Measurements from ENCODE around the gene RAD52.

The RAD52 gene

GRCh38 chr12:949453-950191, at the start of gene RAD52:
TSS of gene RAD52 (minus strand) at chr12:949694. CDS start at chr12:933058, 16,636 bp downstream.
- DNase-seq, result peak; percentile 99

GRCh38 chr12:998020-998874, 48.8 kb upstream of the RAD52 start:
- DNase-seq, result no peak

- DNase-seq, result no peak
These were observed 48.0 kb upstream of the RAD52 start for GRCh38 chr12:997505-997904.

GRCh38 chr12:996881-997280, 47.4 kb upstream of the RAD52 start:
- no peak for DNase-seq

GRCh38 chr12:992647-993046, 43.2 kb upstream of the RAD52 start:
- no peak for DNase-seq

- DNase-seq, result peak; percentile 17
These were observed 42.1 kb upstream of the RAD52 start for GRCh38 chr12:991350-992333.

GRCh38 chr12:990661-991349, 41.3 kb upstream of the RAD52 start, which contains the start of gene ERC1:
TSS of gene ERC1 (plus strand) at chr12:991223. CDS start at chr12:1027904, 36,681 bp downstream.
- peak; percentile 87 for DNase-seq

- peak; percentile 84 for DNase-seq
These were observed 40.5 kb upstream of the RAD52 start for GRCh38 chr12:989751-990660.

GRCh38 chr12:989051-989450, 39.6 kb upstream of the RAD52 start:
- no peak for DNase-seq

GRCh38 chr12:988646-989045, 39.2 kb upstream of the RAD52 start:
- peak; percentile 16 for DNase-seq

- no peak for DNase-seq
These were observed 32.5 kb upstream of the RAD52 start for GRCh38 chr12:981961-982360.

GRCh38 chr12:981176-981828, 31.8 kb upstream of the RAD52 start:
- DNase-seq, result peak; percentile 22

GRCh38 chr12:979349-979748, 29.9 kb upstream of the RAD52 start:
- DNase-seq, result no peak

- no peak for DNase-seq
These were observed 27.7 kb upstream of the RAD52 start for GRCh38 chr12:977156-977555.

- no peak for DNase-seq
These were observed 27.1 kb upstream of the RAD52 start for GRCh38 chr12:976644-977043.

GRCh38 chr12:974271-974862, 24.9 kb upstream of the RAD52 start:
- no peak for DNase-seq

- DNase-seq, result no peak
These were observed 22.5 kb upstream of the RAD52 start for GRCh38 chr12:971991-972390.

GRCh38 chr12:969821-970220, 20.3 kb upstream of the RAD52 start:
- DNase-seq, result no peak

- DNase-seq, result no peak
These were observed 19.1 kb upstream of the RAD52 start for GRCh38 chr12:968545-968944.

GRCh38 chr12:967641-968040, 18.1 kb upstream of the RAD52 start:
- no peak for DNase-seq

All from EL (cell line).